GM12878 (cell line): Measurements from ENCODE around the gene DIPK1A. TPM values are rescaled to one million over a fixed set of nuclear protein-coding genes. Genes with fewer than 3 reads are reported as not detected.

Experiments used
- ATF7 ChIP-seq: fragments of 450-650 bp; IDR thresholded peaks from 2 replicates; pipeline ENCODE4 v1.6.1; 2016; ENCODE audit warnings: low read depth, mild to moderate bottlenecking
- BACH1 ChIP-seq: fragments of 450-650 bp; IDR thresholded peaks from 2 replicates; pipeline ENCODE4 v1.6.1; 2017; ENCODE audit warnings: mild to moderate bottlenecking, borderline replicate concordance
- CHD1 ChIP-seq: IDR thresholded peaks from 2 replicates; pipeline ENCODE4 v1.6.1; 2012; ENCODE audit warnings: low read depth, low read length, improper control_type of control experiment
- DPF2 ChIP-seq: fragments of 450-650 bp; IDR thresholded peaks from 2 replicates; pipeline ENCODE4 v1.6.1; 2017; ENCODE audit warnings: mild to moderate bottlenecking
- FOXM1 ChIP-seq: IDR thresholded peaks from 2 replicates; pipeline ENCODE4 v1.6.1; 2012; ENCODE audit warnings: low read depth, mild to moderate bottlenecking, inconsistent platforms, low read length, moderate library complexity
- KDM1A ChIP-seq: fragments of 200-600 bp; sonication (generic); IDR thresholded peaks from 2 replicates; pipeline ENCODE4 v1.6.1; 2016; ENCODE audit warnings: borderline replicate concordance
- LARP7 ChIP-seq: fragments of 450-650 bp; IDR thresholded peaks from 2 replicates; pipeline ENCODE4 v1.6.1; 2017; ENCODE audit warnings: mild to moderate bottlenecking
- MEF2A ChIP-seq: IDR thresholded peaks from 2 replicates; pipeline ENCODE4 v1.6.1; 2011; ENCODE audit warnings: low read depth, mild to moderate bottlenecking, low read length, moderate library complexity; ENCODE audit not compliant: insufficient read depth
- MTA2 ChIP-seq: fragments of 450-650 bp; IDR thresholded peaks from 2 replicates; pipeline ENCODE4 v1.6.1; 2016; ENCODE audit warnings: low read depth, mild to moderate bottlenecking, moderate library complexity
- MYB ChIP-seq: fragments of 150-350 bp; IDR thresholded peaks from 2 replicates; pipeline ENCODE4 v1.6.1; 2014; ENCODE audit warnings: mild to moderate bottlenecking, low read depth, low read length, borderline replicate concordance
- NFYA ChIP-seq: IDR thresholded peaks from 2 replicates; pipeline ENCODE4 v1.6.1; 2011; ENCODE audit warnings: low read depth, mild to moderate bottlenecking, low read length, improper control_type of control experiment, borderline replicate concordance
- NFYB ChIP-seq: IDR thresholded peaks from 2 replicates; pipeline ENCODE4 v1.6.1; 2011; ENCODE audit warnings: low read depth, mild to moderate bottlenecking, low read length, improper control_type of control experiment, moderate library complexity; ENCODE audit not compliant: insufficient read depth
- NR2F1 ChIP-seq: fragments of 450-650 bp; conservative IDR thresholded peaks from 2 replicates; pipeline ENCODE4 v1.6.1; 2017; ENCODE audit warnings: mild to moderate bottlenecking
- RAD21 ChIP-seq: IDR thresholded peaks from 2 replicates; pipeline ENCODE4 v1.6.1; 2011; ENCODE audit warnings: mild to moderate bottlenecking, low read depth, low read length, moderate library complexity; ENCODE audit not compliant: insufficient read depth
- RFX5 ChIP-seq: IDR thresholded peaks from 2 replicates; pipeline ENCODE4 v1.6.1; 2011; ENCODE audit warnings: low read depth, low read length, improper control_type of control experiment
- SMAD5 ChIP-seq: IDR thresholded peaks from 2 replicates; pipeline ENCODE4 v1.6.1; 2016; ENCODE audit warnings: antibody characterized with exemption, low read depth
- SMARCA5 ChIP-seq: fragments of 450-650 bp; IDR thresholded peaks from 2 replicates; pipeline ENCODE4 v1.6.1; 2017; ENCODE audit warnings: mild to moderate bottlenecking
- SMC3 ChIP-seq: IDR thresholded peaks from 2 replicates; pipeline ENCODE4 v1.6.1; 2011; ENCODE audit warnings: low read length, improper control_type of control experiment, borderline replicate concordance
- SUZ12 ChIP-seq: fragments of 200-600 bp; sonication (generic); IDR thresholded peaks from one replicate; pipeline ENCODE4 v1.6.1; 2018; ENCODE audit warnings: antibody characterized with exemption, mild to moderate bottlenecking; ENCODE audit not compliant: unreplicated experiment
- USF2 ChIP-seq: IDR thresholded peaks from 2 replicates; pipeline ENCODE4 v1.6.1; 2011; ENCODE audit warnings: low read depth, low read length, improper control_type of control experiment, borderline replicate concordance
- ZNF24 ChIP-seq: fragments of 450-650 bp; IDR thresholded peaks from 2 replicates; pipeline ENCODE4 v1.6.1; 2017; ENCODE audit warnings: antibody characterized with exemption, mild to moderate bottlenecking
- ZNF274 ChIP-seq: IDR thresholded peaks from one replicate; pipeline ENCODE4 v1.8.0; 2011; ENCODE audit not compliant: insufficient read length, insufficient read depth
- ZNF687 ChIP-seq: fragments of 450-650 bp; IDR thresholded peaks from 2 replicates; pipeline ENCODE4 v1.6.1; 2017; ENCODE audit warnings: mild to moderate bottlenecking, moderate library complexity
- polyA plus RNA-seq, 11 experiments: library from polyadenylated mRNA; depleted of rRNA in 4 of 11; unstranded in 6 of 11; stranded (reverse) in 5 of 11; fragments of >200 nt; fragmentation: Nextera tagmentation in 4 of 11; fragmentation: Illumina TruSeq in 1 of 11; extraction: Ambion mirVana in 4 of 11; extraction: Trizol in 1 of 11; gene quantifications; 1 replicate in 1 of 11; 2 replicates in 10 of 11; pipeline versions ENCODE4 v1.2.1 to v1.2.3, GENCODE V29; 2011 to 2016; ENCODE audit warnings: inconsistent platforms in 2 of 11, missing spikeins in 2 of 11, low read depth in 1 of 11
- total RNA-seq, 4 experiments: library from RNA; depleted of rRNA in 3 of 4; stranded (reverse); fragments of >200 nt in 3 of 4; fragmentation: Illumina TruSeq in 1 of 4; extraction: Trizol in 1 of 4; gene quantifications; 2 replicates each; pipeline versions ENCODE4 v1.2.1 to v1.2.3, GENCODE V29; 2013 to 2021
- TF ChIP-seq, protein P1 (sequence below): IDR thresholded peaks from 2 replicates; pipeline ENCODE4 v1.6.1; 2012; ENCODE audit warnings: mild to moderate bottlenecking, low read depth, low read length

The DIPK1A gene
- total and polyA plus RNA-seq, 10 of the 15 experiments (the other 5 are each of a cell fraction or from before 2014, with no cell fraction given) = 4.9 to 15.0 (median 9.7) TPM

- peak; percentile 85 for TF ChIP-seq ATF7
- no peak for TF ChIP-seq ZNF687
- TF ChIP-seq ZNF274 = no peak
- no peak for TF ChIP-seq NFYA
- TF ChIP-seq USF2 = no peak
- TF ChIP-seq, protein P1, sequence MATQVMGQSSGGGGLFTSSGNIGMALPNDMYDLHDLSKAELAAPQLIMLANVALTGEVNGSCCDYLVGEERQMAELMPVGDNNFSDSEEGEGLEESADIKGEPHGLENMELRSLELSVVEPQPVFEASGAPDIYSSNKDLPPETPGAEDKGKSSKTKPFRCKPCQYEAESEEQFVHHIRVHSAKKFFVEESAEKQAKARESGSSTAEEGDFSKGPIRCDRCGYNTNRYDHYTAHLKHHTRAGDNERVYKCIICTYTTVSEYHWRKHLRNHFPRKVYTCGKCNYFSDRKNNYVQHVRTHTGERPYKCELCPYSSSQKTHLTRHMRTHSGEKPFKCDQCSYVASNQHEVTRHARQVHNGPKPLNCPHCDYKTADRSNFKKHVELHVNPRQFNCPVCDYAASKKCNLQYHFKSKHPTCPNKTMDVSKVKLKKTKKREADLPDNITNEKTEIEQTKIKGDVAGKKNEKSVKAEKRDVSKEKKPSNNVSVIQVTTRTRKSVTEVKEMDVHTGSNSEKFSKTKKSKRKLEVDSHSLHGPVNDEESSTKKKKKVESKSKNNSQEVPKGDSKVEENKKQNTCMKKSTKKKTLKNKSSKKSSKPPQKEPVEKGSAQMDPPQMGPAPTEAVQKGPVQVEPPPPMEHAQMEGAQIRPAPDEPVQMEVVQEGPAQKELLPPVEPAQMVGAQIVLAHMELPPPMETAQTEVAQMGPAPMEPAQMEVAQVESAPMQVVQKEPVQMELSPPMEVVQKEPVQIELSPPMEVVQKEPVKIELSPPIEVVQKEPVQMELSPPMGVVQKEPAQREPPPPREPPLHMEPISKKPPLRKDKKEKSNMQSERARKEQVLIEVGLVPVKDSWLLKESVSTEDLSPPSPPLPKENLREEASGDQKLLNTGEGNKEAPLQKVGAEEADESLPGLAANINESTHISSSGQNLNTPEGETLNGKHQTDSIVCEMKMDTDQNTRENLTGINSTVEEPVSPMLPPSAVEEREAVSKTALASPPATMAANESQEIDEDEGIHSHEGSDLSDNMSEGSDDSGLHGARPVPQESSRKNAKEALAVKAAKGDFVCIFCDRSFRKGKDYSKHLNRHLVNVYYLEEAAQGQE = no peak
- no peak for TF ChIP-seq SMC3
- TF ChIP-seq NFYB = 0 out of 2 replicates have a peak, but pooled peaks have one; percentile 9
- no peak for TF ChIP-seq MTA2
- no peak for TF ChIP-seq RFX5
- no peak for TF ChIP-seq BACH1
- no peak for TF ChIP-seq SMARCA5
- no peak for TF ChIP-seq KDM1A
- TF ChIP-seq ZNF24 = no peak
- TF ChIP-seq MEF2A = no peak
- no peak for TF ChIP-seq SMAD5
- no peak for TF ChIP-seq FOXM1
- TF ChIP-seq DPF2 = peak; percentile 62
- no peak for TF ChIP-seq MYB
- TF ChIP-seq NR2F1 = no peak; the same call in none of the 2 replicates
- no peak for TF ChIP-seq RAD21
- TF ChIP-seq CHD1 = no peak
- no peak; the same call in 1 of the 2 replicates for TF ChIP-seq LARP7
- no peak for TF ChIP-seq SUZ12
Measured at GRCh38 chr1:92961896-92962752, 862 bp upstream of the DIPK1A start (continued).
